Natural killer cell (primary cell): ENCODE results near the gene IL31RA. TPM values are rescaled to one million over a fixed set of nuclear protein-coding genes. Genes with fewer than 3 reads are reported as not detected.

Experiments
- ATAC-seq, 3 donors: fragments of 150-1000 bp in 2 of 3; fragments of 200-7000 bp in 1 of 3; cut with Tn5 transposase; 1 replicate in 1 of 3; 2 replicates in 2 of 3; pipeline ENCODE4 v1.10.0; 2021; ENCODE audit warnings: mild to moderate bottlenecking in 2 of 3, moderate library complexity in 2 of 3
- DNase-seq, 2 donors: peaks; one replicate each; pipeline versions ENCODE4 v3.0.0 to v3.0.0-alpha.2; 2013 to 2021; ENCODE audit warnings: mixed read lengths in 1 of 2
- H3K27ac ChIP-seq: one replicate; pipeline ENCODE4 v1.5.1; 2013; ENCODE audit warnings: mild to moderate bottlenecking, low read length
- H3K27me3 ChIP-seq: one replicate; pipeline ENCODE4 v1.6.1; 2013; ENCODE audit warnings: low read length; ENCODE audit not compliant: control insufficient read depth, insufficient read depth
- H3K36me3 ChIP-seq: one replicate; pipeline ENCODE4 v1.6.1; 2013; ENCODE audit warnings: low read length; ENCODE audit not compliant: control insufficient read depth, insufficient read depth
- H3K4me1 ChIP-seq: one replicate; pipeline ENCODE4 v1.6.1; 2013; ENCODE audit warnings: low read length; ENCODE audit not compliant: control insufficient read depth, insufficient read depth
- H3K4me3 ChIP-seq: one replicate; pipeline ENCODE4 v1.5.1; 2013; ENCODE audit warnings: low read length
- H3K9me3 ChIP-seq: one replicate; pipeline ENCODE4 v1.6.1; 2013; ENCODE audit warnings: low read length; ENCODE audit not compliant: control insufficient read depth, insufficient read depth
- H3K27ac Mint-ChIP-seq, 2 donors: one replicate each; pipeline ENCODE4 v1.8.0; 2022; ENCODE audit warnings: mild to moderate bottlenecking in 2 of 2, mixed read lengths in 2 of 2, moderate library complexity in 1 of 2
- H3K27me3 Mint-ChIP-seq, 2 donors: one replicate each; pipeline ENCODE4 v1.8.0; 2022; ENCODE audit warnings: low read depth in 2 of 2, mixed read lengths in 2 of 2
- H3K36me3 Mint-ChIP-seq: one replicate; pipeline ENCODE4 v1.8.0; 2022; ENCODE audit warnings: mixed read lengths
- H3K4me1 Mint-ChIP-seq, 2 donors: one replicate each; pipeline ENCODE4 v1.8.0; 2022; ENCODE audit warnings: mixed read lengths in 2 of 2
- H3K4me3 Mint-ChIP-seq: one replicate; pipeline ENCODE4 v1.8.0; 2022; ENCODE audit warnings: mild to moderate bottlenecking, moderate library complexity, mixed read lengths
- H3K9me3 Mint-ChIP-seq, 2 donors: one replicate each; pipeline ENCODE4 v1.8.0; 2022; ENCODE audit warnings: mixed read lengths in 2 of 2
- WGBS: methylation state at CpG from one replicate; pipeline ENCODE4 v1.1.7; 2013; ENCODE audit warnings: missing lambda C conversion rate; ENCODE audit not compliant: insufficient coverage; 5-methylcytosine and 5-hydroxymethylcytosine counted together
- intact Hi-C: fragments of 100-400 bp; cut with micrococcal nuclease; formaldehyde crosslinking; loops from one replicate; pipeline ENCODE4 v1.14.2; 2022
- total RNA-seq, 4 donors: library from RNA; stranded (reverse); fragments of 120-200 nt in 1 of 4; gene quantifications; one replicate each; pipeline versions ENCODE4 v1.2.3 to v1.2.4, GENCODE V29; 2013 to 2022
- TF ChIP-seq, protein P1 (sequence below): fragments of 200-600 bp; IDR thresholded peaks from one replicate; pipeline ENCODE4 v1.8.0; 2022; ENCODE audit warnings: antibody characterized with exemption

Gene IL31RA
- total RNA-seq, 3 donors from 2014 or later (not counting 1 experiment from before 2014, with no cell fraction given): not detected

DNA sequence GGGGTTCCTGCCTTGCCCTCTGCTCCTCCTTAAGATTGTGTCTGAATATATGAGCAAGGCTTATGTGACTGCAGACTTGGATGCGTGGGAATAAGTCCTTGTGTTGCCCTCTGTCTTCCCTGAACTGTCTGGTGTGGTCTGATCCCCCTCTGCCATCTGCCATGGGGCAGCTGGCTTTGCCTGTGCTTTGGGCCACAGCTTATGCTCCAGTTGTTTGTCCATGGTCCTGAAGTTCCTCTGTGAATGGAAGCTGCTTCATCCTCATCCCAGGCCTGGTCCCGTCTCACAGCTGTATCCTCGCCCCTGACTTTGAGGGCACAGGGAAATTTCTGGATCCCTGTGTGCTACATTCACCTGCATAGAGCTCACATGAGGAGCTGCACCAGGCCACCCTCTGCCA lies 14.7 kb downstream of the IL31RA start:
- no peaks in the 10 kb centered on the region for H3K4me1 ChIP-seq
- H3K36me3 ChIP-seq: no peaks in the 10 kb centered on the region
- H3K27me3 ChIP-seq: no peaks in the 10 kb centered on the region
- no peak overlapping the region for H3K27ac Mint-ChIP-seq
- no peak overlapping the region for H3K4me3 Mint-ChIP-seq
- H3K4me1 Mint-ChIP-seq: no peaks in the 10 kb centered on the region
- no peaks in the 10 kb centered on the region for H3K9me3 Mint-ChIP-seq
- no peaks in the 10 kb centered on the region for H3K9me3 ChIP-seq
- ATAC-seq (no peak), DNase-seq (no peak)
- no peak overlapping the region for H3K27ac ChIP-seq
- H3K4me3 ChIP-seq: no peak overlapping the region
- no peaks in the 10 kb centered on the region for H3K36me3 Mint-ChIP-seq
- H3K27me3 Mint-ChIP-seq: peaks cover 0 to 3% of the 10 kb centered on the region in 2 donors
- 87% methylated on average over 3 of the region's 3 CpGs for WGBS
- TF ChIP-seq, protein P1, sequence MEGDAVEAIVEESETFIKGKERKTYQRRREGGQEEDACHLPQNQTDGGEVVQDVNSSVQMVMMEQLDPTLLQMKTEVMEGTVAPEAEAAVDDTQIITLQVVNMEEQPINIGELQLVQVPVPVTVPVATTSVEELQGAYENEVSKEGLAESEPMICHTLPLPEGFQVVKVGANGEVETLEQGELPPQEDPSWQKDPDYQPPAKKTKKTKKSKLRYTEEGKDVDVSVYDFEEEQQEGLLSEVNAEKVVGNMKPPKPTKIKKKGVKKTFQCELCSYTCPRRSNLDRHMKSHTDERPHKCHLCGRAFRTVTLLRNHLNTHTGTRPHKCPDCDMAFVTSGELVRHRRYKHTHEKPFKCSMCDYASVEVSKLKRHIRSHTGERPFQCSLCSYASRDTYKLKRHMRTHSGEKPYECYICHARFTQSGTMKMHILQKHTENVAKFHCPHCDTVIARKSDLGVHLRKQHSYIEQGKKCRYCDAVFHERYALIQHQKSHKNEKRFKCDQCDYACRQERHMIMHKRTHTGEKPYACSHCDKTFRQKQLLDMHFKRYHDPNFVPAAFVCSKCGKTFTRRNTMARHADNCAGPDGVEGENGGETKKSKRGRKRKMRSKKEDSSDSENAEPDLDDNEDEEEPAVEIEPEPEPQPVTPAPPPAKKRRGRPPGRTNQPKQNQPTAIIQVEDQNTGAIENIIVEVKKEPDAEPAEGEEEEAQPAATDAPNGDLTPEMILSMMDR: no peak
- intact Hi-C loops: no loop called here

DNA sequence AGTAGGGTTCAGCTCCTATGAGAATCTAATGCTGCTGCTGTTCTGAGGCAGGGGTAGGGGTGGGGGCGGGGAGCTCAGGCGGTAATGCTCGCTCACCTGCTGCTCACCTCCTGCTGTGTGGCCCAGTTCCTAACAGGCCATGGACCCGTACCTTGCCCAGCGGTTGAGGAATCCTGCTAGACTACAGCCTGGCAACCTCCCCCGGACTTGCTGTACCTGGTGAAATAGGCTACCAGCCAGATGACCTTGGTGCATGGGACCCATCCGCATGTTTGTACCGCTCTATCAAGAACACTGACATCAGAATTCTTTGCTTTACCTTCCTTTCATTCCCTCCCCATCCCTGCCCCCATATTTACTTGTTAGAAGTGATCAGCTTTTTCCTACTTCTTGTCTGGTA lies 15.3 kb downstream of the IL31RA start:
- Histone ChIP-seq H3K9me3 (no peaks in the 10 kb centered on the region), H3K36me3 (no peaks in the 10 kb centered on the region), H3K27ac (no peak overlapping the region), H3K4me3 (no peak overlapping the region), H3K27me3 (no peaks in the 10 kb centered on the region), H3K4me1 (no peaks in the 10 kb centered on the region)
- no peaks in the 10 kb centered on the region for H3K4me1 Mint-ChIP-seq
- intact Hi-C loops: no loop called here
- WGBS: 96% methylated on average over 8 of the region's 8 CpGs
- TF ChIP-seq, protein P1: no peak
- peaks cover 0 to 3% of the 10 kb centered on the region in 2 donors for H3K27me3 Mint-ChIP-seq
- no peak overlapping the region for H3K4me3 Mint-ChIP-seq
- H3K36me3 Mint-ChIP-seq: no peaks in the 10 kb centered on the region
- DNase-seq (no peak), ATAC-seq (no peak)
- H3K9me3 Mint-ChIP-seq: no peaks in the 10 kb centered on the region
- H3K27ac Mint-ChIP-seq: no peak overlapping the region

DNA sequence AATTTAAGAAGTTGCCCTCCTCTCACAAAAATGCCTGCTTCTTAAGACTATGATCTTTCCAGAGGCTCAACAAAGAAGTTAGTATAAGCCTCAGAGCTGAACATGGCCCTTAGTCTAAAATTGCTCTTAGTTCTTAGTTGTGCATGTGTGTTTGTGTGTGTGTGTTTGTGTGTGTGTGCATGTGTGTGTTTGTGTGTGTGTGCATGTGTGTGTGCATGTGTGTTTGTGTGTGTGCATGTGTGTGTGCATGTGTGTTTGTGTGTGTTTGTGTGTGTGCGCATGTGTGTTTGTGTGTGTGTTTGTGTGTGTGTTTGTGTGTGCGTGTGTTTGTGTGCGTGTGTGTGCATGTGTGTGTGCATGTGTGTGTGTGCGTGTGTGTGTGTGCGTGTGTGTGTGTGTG lies 15.8 kb downstream of the IL31RA start:
- H3K27me3 ChIP-seq: no peaks in the 10 kb centered on the region
- H3K36me3 ChIP-seq: no peaks in the 10 kb centered on the region
- Mint-ChIP-seq H3K4me1 (no peaks in the 10 kb centered on the region), H3K9me3 (no peaks in the 10 kb centered on the region), H3K36me3 (no peaks in the 10 kb centered on the region), H3K4me3 (no peak overlapping the region), H3K27ac (no peak overlapping the region), H3K27me3 (no peaks in the 10 kb centered on the region)
- intact Hi-C loops: no loop called here
- no peaks in the 10 kb centered on the region for H3K4me1 ChIP-seq
- DNase-seq (no peak), ATAC-seq (no peak)
- H3K9me3 ChIP-seq: no peaks in the 10 kb centered on the region
- TF ChIP-seq, protein P1: no peak
- H3K4me3 ChIP-seq: no peak overlapping the region
- H3K27ac ChIP-seq: no peak overlapping the region
- WGBS: 67% methylated on average over 3 of the region's 5 CpGs

DNA sequence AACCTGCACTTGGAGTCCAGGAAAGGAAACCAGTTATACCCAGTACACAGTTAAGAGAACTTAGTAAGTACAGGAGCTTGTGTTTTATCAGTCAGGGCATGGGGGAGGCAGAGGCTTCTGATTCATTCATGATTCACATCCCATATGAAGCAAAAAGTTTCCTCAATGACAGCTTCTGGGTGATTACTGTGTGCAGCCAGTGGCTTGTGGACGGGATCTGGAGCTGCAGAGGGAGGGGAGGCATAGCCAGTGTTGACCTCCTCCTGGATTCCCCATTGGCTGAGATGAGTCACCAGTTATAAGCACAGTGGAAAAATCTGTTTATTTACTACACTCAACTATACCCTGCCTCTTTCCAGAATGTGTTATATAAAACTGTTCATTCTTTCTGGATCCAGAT lies 17.7 kb downstream of the IL31RA start:
- Mint-ChIP-seq H3K36me3 (no peaks in the 10 kb centered on the region), H3K4me1 (no peaks in the 10 kb centered on the region), H3K4me3 (no peak overlapping the region), H3K27me3 (no peaks in the 10 kb centered on the region), H3K9me3 (no peaks in the 10 kb centered on the region), H3K27ac (no peak overlapping the region)
- ATAC-seq (no peak), DNase-seq (no peak)
- Histone ChIP-seq H3K4me3 (no peak overlapping the region), H3K27me3 (no peaks in the 10 kb centered on the region), H3K9me3 (no peaks in the 10 kb centered on the region), H3K4me1 (no peaks in the 10 kb centered on the region), H3K36me3 (no peaks in the 10 kb centered on the region), H3K27ac (no peak overlapping the region)
- TF ChIP-seq, protein P1: no peak
- intact Hi-C loops: no loop called here
- 50% methylated on average over 1 of the region's 1 CpG for WGBS
